ENCODE data around the gene SAMD4B. TPM values are rescaled to one million over a fixed set of nuclear protein-coding genes. Genes with fewer than 3 reads are reported as not detected.

SAMD4B gene
- total and polyA plus RNA-seq, 7 experiments from 2014 or later = 7.3 to 84.6 (median 64.0) TPM

- Mint-ChIP-seq H3K4me1 (peaks cover 20 to 52% (median 38%) of the 10 kb centered on the region in 7 donors), H3K27ac (peak overlapping the region in 8 of 9 donors; percentile 70 to 100 (median 98)), H3K27me3 (peaks cover 0 to 5% (median 0%) of the 10 kb centered on the region in 5 donors), H3K4me3 (peak overlapping the region; percentile 92 to 100 (median 98)), H3K36me3 (peaks cover 5 to 30% (median 20%) of the 10 kb centered on the region in 5 donors), H3K9me3 (peaks cover 0 to 11% (median 0%) of the 10 kb centered on the region in 11 donors)
- H3K36me3 ChIP-seq (ENCODE audit: control insufficient read depth in 2 of 3, insufficient read depth in 3 of 3, low read length in 3 of 3) = peaks cover 0 to 33% (median 11%) of the 10 kb centered on the region in 3 experiments
- no peaks in the 10 kb centered on the region for H3K27me3 ChIP-seq (ENCODE audit: control insufficient read depth in 2 of 2, insufficient read depth in 2 of 2, low read length in 2 of 2)
- H3K4me1 ChIP-seq (ENCODE audit: control insufficient read depth in 2 of 2, insufficient read depth in 2 of 2, low read length in 2 of 2) = peaks cover 27 to 32% of the 10 kb centered on the region in 2 donors
- peak overlapping the region; percentile 97 for H3K27ac ChIP-seq (ENCODE audit: low read depth, low read length)
- DNase-seq (no peak), ATAC-seq (no peak)
- CTCF ChIA-PET = interaction anchor here (1.1 to 1.9 kb wide), 3 partner anchors 23 to 92 kb away, joined by 3 to 9 read pairs (median 6); partner anchors contain the start of genes PLEKHG2 and SAMD4B
- intact Hi-C loops (cut with micrococcal nuclease) = loop anchor here (5.0 to 10.0 kb wide), 2 partner anchors 408 to 1010 kb away; partner anchors contain the start of gene SERTAD3 (in 1 of the 2)
- H3K4me3 ChIP-seq (ENCODE audit: low read length) = peak overlapping the region; percentile 98
- POLR2A ChIA-PET = interaction anchor here (0.6 to 4.7 kb wide), 17 partner anchors 10 to 1665 kb away, joined by 3 to 115 read pairs (median 9); partner anchors contain the start of genes DYRK1B, MED29, PAF1 and PLEKHG2
- no peaks in the 10 kb centered on the region for H3K9me3 ChIP-seq (ENCODE audit: control insufficient read depth in 2 of 3, low read length in 3 of 3)
Observed at GRCh38 chr19:39434123-39435076, 92.2 kb downstream of the SAMD4B start.

Small RNA genes within 50 kb of the gene (microRNA-seq; reads per million reads assigned to microRNA genes)
- not detected for gene MIR4530 (ENCODE audit: borderline microRNAs expressed)

Other genes with a start within 250 kb of the SAMD4B start
- 10 to 100 TPM in 4 of 5 experiments, 1 to 10 TPM in 1; 9.3 to 17.5 (median 12.7) TPM for gene PAK4, start 216.6 kb upstream of the SAMD4B start, total RNA-seq
- 1 to 10 TPM; 1.0 to 1.9 TPM for gene PAK4, start 216.6 kb upstream of the SAMD4B start, polyA plus RNA-seq
- not detected for gene NCCRP1, start 145.5 kb upstream of the SAMD4B start, total RNA-seq
- gene NCCRP1, start 145.5 kb upstream of the SAMD4B start, polyA plus RNA-seq = not detected
- gene SYCN, start 138.2 kb upstream of the SAMD4B start, total RNA-seq = not detected
- gene SYCN, start 138.2 kb upstream of the SAMD4B start, polyA plus RNA-seq = not detected
- gene IFNL3, start 97.4 kb upstream of the SAMD4B start, total RNA-seq = not detected
- gene IFNL3, start 97.4 kb upstream of the SAMD4B start, polyA plus RNA-seq = not detected
- not detected for gene IFNL4, start 93.6 kb upstream of the SAMD4B start, total RNA-seq
- not detected for gene IFNL4, start 93.6 kb upstream of the SAMD4B start, polyA plus RNA-seq
- gene IFNL2, start 74.0 kb upstream of the SAMD4B start, total RNA-seq = not detected
- not detected for gene IFNL2, start 74.0 kb upstream of the SAMD4B start, polyA plus RNA-seq
- gene IFNL1, start 46.0 kb upstream of the SAMD4B start, total RNA-seq = not detected
- not detected for gene IFNL1, start 46.0 kb upstream of the SAMD4B start, polyA plus RNA-seq
- 10 to 100 TPM in 2 of 5 experiments, 1 to 10 TPM in 3; 4.0 to 11.6 (median 6.0) TPM for gene LRFN1, start 21.6 kb upstream of the SAMD4B start, total RNA-seq
- 1 to 10 TPM; 3.9 to 7.1 TPM for gene LRFN1, start 21.6 kb upstream of the SAMD4B start, polyA plus RNA-seq
- 100 to 1,000 TPM; 345 to 516 (median 429) TPM for gene GMFG, start 6.4 kb upstream of the SAMD4B start, total RNA-seq
- 1,000 to 10,000 TPM; 1,379 to 1,413 TPM for gene GMFG, start 6.4 kb upstream of the SAMD4B start, polyA plus RNA-seq
- gene PAF1, start 48.7 kb downstream of the SAMD4B start, total RNA-seq = 100 to 1,000 TPM in 1 of 5 experiments, 10 to 100 TPM in 4; 42.8 to 104 (median 55.5) TPM
- 10 to 100 TPM; 35.8 to 59.7 TPM for gene PAF1, start 48.7 kb downstream of the SAMD4B start, polyA plus RNA-seq
- 10 to 100 TPM; 44.2 to 57.2 (median 49.4) TPM for gene MED29, start 49.0 kb downstream of the SAMD4B start, total RNA-seq
- 10 to 100 TPM; 57.4 to 61.0 TPM for gene MED29, start 49.0 kb downstream of the SAMD4B start, polyA plus RNA-seq
- gene ZFP36, start 64.4 kb downstream of the SAMD4B start, total RNA-seq = 1,000 to 10,000 TPM in 1 of 5 experiments, 100 to 1,000 TPM in 3, 10 to 100 TPM in 1; 72.1 to 1,250 (median 187) TPM
- 10 to 100 TPM; 75.5 to 97.1 TPM for gene ZFP36, start 64.4 kb downstream of the SAMD4B start, polyA plus RNA-seq
- 100 to 1,000 TPM in 1 of 5 experiments, 10 to 100 TPM in 4; 16.4 to 205 (median 58.2) TPM for gene PLEKHG2, start 70.2 kb downstream of the SAMD4B start, total RNA-seq
- 10 to 100 TPM in 1 of 2 donors, 1 to 10 TPM in 1; 2.6 to 18.5 TPM for gene PLEKHG2, start 70.2 kb downstream of the SAMD4B start, polyA plus RNA-seq
- 1,000 to 10,000 TPM; 2,281 to 4,335 (median 4,063) TPM for gene RPS16, start 93.5 kb downstream of the SAMD4B start, total RNA-seq
- 1,000 to 10,000 TPM; 2,448 to 2,618 TPM for gene RPS16, start 93.5 kb downstream of the SAMD4B start, polyA plus RNA-seq
- 100 to 1,000 TPM; 180 to 247 (median 203) TPM for gene SUPT5H, start 103.2 kb downstream of the SAMD4B start, total RNA-seq
- gene SUPT5H, start 103.2 kb downstream of the SAMD4B start, polyA plus RNA-seq = 100 to 1,000 TPM in 1 of 2 donors, 10 to 100 TPM in 1; 78.7 to 127 TPM
- gene TIMM50, start 138.4 kb downstream of the SAMD4B start, total RNA-seq = 10 to 100 TPM; 43.5 to 70.0 (median 50.0) TPM
- gene TIMM50, start 138.4 kb downstream of the SAMD4B start, polyA plus RNA-seq = 10 to 100 TPM; 43.8 to 50.8 TPM
- gene DLL3, start 156.5 kb downstream of the SAMD4B start, total RNA-seq = under 1 TPM in 2 of 5 experiments, not detected in 3; 0.15 to 0.22 TPM
- gene DLL3, start 156.5 kb downstream of the SAMD4B start, polyA plus RNA-seq = under 1 TPM; 0.08 to 0.12 TPM
- gene SELENOV, start 172.7 kb downstream of the SAMD4B start, total RNA-seq = not detected
- not detected for gene SELENOV, start 172.7 kb downstream of the SAMD4B start, polyA plus RNA-seq
- 1 to 10 TPM; 4.4 to 8.5 (median 6.2) TPM for gene EID2B, start 190.4 kb downstream of the SAMD4B start, total RNA-seq
- 1 to 10 TPM; 6.3 to 6.4 TPM for gene EID2B, start 190.4 kb downstream of the SAMD4B start, polyA plus RNA-seq
- 10 to 100 TPM; 12.2 to 29.1 (median 16.1) TPM for gene EID2, start 197.7 kb downstream of the SAMD4B start, total RNA-seq
- 10 to 100 TPM; 19.7 to 43.0 TPM for gene EID2, start 197.7 kb downstream of the SAMD4B start, polyA plus RNA-seq

All from naive thymus-derived CD4-positive, alpha-beta T cell (primary cell).